ENCODE measurements around the gene PSMD13. TPM values are rescaled to one million over a fixed set of nuclear protein-coding genes. Genes with fewer than 3 reads are reported as not detected.

PSMD13 gene
- total RNA-seq, 2 experiments from 2014 or later, result 220 to 228 TPM

DNA sequence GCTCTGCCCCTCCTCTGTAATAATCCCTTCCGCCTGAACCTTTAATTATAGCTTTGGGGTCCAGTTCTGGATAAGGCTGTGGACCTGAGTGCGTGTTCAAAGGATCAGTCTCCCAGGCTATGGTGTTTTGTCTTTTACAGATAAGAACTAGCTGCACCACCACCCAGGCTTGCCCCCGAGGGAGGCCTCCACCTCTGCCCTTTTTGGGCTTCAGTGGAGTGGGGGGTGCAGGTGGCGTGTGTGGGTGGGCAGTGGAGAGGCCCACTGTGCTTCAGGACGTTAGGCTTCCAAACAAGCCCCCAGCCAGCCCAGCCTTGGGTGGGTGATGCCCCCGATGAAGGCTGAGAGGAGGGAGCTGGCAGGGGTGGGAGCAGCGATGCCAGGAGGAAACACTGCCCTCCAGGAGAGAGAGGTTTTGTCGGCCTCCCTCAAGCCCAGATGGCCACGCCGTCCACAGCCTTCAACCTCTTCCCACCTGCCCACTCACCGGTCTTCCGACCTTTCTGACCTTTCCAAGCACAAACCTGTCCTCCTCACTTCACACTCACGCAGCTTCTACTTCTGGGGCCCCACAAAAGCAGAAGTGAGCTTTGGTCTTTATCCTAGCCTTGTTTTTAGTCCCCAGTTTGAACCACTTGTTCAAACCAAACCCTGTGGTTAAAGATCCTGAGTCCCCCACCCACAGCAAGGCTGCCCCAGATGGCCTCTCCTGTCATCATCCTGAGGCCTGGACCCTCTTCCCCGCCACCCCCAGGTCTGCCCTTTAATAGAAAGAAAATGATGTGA lies 20.4 kb downstream of the PSMD13 start:
- H3K27me3 Mint-ChIP-seq, result no peaks in the 10 kb centered on the region
- POLR2A ChIA-PET, result interaction anchor here (0.6 to 2.7 kb wide), 4 partner anchors 9 to 19 kb away, joined by 3 to 9 read pairs (median 3); no protein-coding TSS in a partner anchor
- DNase-seq (no peak), ATAC-seq (no peak)
- TF ChIP-seq CTCF (IDR thresholded peaks at IDR 0.05), result no peak
- no peak overlapping the region for H3K4me3 Mint-ChIP-seq
- H3K9me3 Mint-ChIP-seq, result no peaks in the 10 kb centered on the region
- intact Hi-C loops (cut with micrococcal nuclease), result no loop called here
- no peak overlapping the region for H3K27ac Mint-ChIP-seq
- no peaks in the 10 kb centered on the region for H3K4me1 Mint-ChIP-seq (ENCODE audit: low read depth)
- H3K36me3 Mint-ChIP-seq (ENCODE audit: low read depth), result peaks cover 8% of the 10 kb centered on the region
- CTCF ChIA-PET, result interaction anchor here (1.6 kb wide), 1 partner anchor 22 kb away, joined by 5 read pairs; the partner anchor contains the start of gene NLRP6

- ATAC-seq, result peak; percentile 37
- no peak for TF ChIP-seq CTCF (IDR thresholded peaks at IDR 0.05)
- Mint-ChIP-seq H3K27ac (no peak overlapping the region), H3K4me3 (no peak overlapping the region), H3K9me3 (no peaks in the 10 kb centered on the region), H3K27me3 (no peaks in the 10 kb centered on the region), H3K4me1 (ENCODE audit: low read depth) (no peaks in the 10 kb centered on the region), H3K36me3 (ENCODE audit: low read depth) (peaks cover 4% of the 10 kb centered on the region)
- ChIA-PET CTCF (interaction anchor here (1.0 to 5.6 kb wide), 3 partner anchors 7 to 21 kb away, joined by 4 to 55 read pairs (median 5); partner anchors contain the start of gene NLRP6), POLR2A (interaction anchor here (1.0 to 2.7 kb wide), 4 partner anchors 10 to 43 kb away, joined by 3 to 9 read pairs (median 4); no protein-coding TSS in a partner anchor)
- peak; percentile 27 for DNase-seq
- intact Hi-C loops (cut with micrococcal nuclease), result no loop called here
These were observed 21.2 kb downstream of the PSMD13 start for GRCh38 chr11:257766-258493.

DNA sequence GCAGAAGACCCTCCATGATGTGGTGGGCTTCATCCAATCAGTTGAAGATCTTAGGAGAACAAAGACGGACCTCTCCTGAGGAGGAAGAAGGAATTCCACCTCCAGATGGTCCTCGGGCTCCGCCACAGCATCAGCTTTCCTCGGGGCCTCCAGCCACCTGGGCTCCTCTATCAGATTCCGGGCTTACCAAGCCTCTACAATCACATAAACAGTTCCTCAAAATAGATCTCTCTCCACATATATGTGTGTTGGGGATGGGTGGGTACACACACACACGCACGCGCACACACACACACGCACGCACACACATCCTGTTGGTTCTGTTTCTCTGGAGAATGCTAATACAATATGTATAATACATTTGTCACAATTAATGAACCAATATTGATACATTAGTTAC lies 22.6 kb downstream of the PSMD13 start:
- POLR2A ChIA-PET, result interaction anchor here (1.5 to 2.7 kb wide), 2 partner anchors 9 to 42 kb away, joined by 4 to 9 read pairs; no protein-coding TSS in a partner anchor
- no peak for ATAC-seq
- CTCF ChIA-PET, result interaction anchor here (5.6 kb wide), 1 partner anchor 8 kb away, joined by 55 read pairs; no protein-coding TSS in a partner anchor
- Mint-ChIP-seq H3K4me3 (no peak overlapping the region), H3K27ac (no peak overlapping the region), H3K27me3 (no peaks in the 10 kb centered on the region), H3K9me3 (no peaks in the 10 kb centered on the region), H3K36me3 (ENCODE audit: low read depth) (no peaks in the 10 kb centered on the region), H3K4me1 (ENCODE audit: low read depth) (no peaks in the 10 kb centered on the region)
- TF ChIP-seq CTCF (IDR thresholded peaks at IDR 0.05), result no peak
- intact Hi-C loops (cut with micrococcal nuclease), result no loop called here
- DNase-seq, result no peak

GRCh38 chr11:261624-262023 lies 24.8 kb downstream of the PSMD13 start:
- DNase-seq, result no peak
- ChIA-PET POLR2A (interaction anchor here (0.8 to 1.6 kb wide), 2 partner anchors 17 to 26 kb away, joined by 3 to 4 read pairs; partner anchors contain the start of genes NLRP6 and SIRT3), CTCF (interaction anchor here (1.1 to 5.6 kb wide), 2 partner anchors 11 to 22 kb away, joined by 3 to 55 read pairs; no protein-coding TSS in a partner anchor)
- ATAC-seq, result no peak
- TF ChIP-seq CTCF (IDR thresholded peaks at IDR 0.05), result no peak
- H3K9me3 Mint-ChIP-seq, result peaks cover 2% of the 10 kb centered on the region
- H3K4me3 Mint-ChIP-seq, result no peak overlapping the region
- no peaks in the 10 kb centered on the region for H3K27me3 Mint-ChIP-seq
- H3K36me3 Mint-ChIP-seq (ENCODE audit: low read depth), result no peaks in the 10 kb centered on the region
- no peak overlapping the region for H3K27ac Mint-ChIP-seq
- intact Hi-C loops (cut with micrococcal nuclease), result loop anchor here (10.0 kb wide), 1 partner anchor 53 kb away; the partner anchor contains the start of gene IFITM1
- peaks cover 6% of the 10 kb centered on the region for H3K4me1 Mint-ChIP-seq (ENCODE audit: low read depth)
